ENCODE measurements around the gene SPECC1.
"Not testable (repeated sequence)": the region's sequence is repeated elsewhere in the genome, so short reads cannot be mapped to it uniquely, and the experiment has no call there.

SPECC1 gene

DNA sequence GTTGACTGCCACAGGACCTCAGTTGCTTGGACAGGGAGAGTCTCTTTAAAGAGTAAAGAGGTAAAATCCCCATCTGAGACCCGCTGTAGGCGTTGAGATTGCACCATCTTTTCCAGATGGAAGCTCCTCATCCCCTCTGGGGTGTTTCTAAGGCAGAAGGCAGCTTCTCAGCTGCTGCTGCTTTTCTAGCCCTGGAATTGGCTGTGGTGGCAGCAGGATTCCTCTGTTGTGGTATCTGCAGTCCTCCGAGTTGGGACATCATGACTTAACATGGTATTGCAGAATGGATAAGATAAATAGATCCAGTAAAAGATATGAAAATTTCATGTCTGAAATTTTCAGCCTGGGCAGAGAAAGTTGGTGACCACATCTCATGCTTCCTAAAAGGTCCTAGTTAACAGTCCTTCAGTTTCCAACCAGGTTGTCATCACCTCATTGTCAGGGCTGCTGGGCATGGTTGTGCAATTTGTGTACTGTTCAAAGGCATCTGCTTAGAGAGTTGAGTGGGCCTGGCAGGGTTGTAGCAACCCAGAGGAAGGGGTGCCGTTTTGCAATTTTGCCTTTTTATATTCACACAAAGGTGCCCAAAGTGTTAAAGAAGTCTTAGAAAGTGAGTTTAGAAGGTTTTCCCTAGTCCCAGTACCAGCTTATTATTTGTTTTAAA lies 150.4 kb downstream of the SPECC1 start:
- no peak overlapping the region for H3K27ac ChIP-seq (ENCODE audit: low read depth, low read length)
- TF ChIP-seq, protein P1, sequence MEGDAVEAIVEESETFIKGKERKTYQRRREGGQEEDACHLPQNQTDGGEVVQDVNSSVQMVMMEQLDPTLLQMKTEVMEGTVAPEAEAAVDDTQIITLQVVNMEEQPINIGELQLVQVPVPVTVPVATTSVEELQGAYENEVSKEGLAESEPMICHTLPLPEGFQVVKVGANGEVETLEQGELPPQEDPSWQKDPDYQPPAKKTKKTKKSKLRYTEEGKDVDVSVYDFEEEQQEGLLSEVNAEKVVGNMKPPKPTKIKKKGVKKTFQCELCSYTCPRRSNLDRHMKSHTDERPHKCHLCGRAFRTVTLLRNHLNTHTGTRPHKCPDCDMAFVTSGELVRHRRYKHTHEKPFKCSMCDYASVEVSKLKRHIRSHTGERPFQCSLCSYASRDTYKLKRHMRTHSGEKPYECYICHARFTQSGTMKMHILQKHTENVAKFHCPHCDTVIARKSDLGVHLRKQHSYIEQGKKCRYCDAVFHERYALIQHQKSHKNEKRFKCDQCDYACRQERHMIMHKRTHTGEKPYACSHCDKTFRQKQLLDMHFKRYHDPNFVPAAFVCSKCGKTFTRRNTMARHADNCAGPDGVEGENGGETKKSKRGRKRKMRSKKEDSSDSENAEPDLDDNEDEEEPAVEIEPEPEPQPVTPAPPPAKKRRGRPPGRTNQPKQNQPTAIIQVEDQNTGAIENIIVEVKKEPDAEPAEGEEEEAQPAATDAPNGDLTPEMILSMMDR (IDR thresholded peaks at IDR 0.05; ENCODE audit: low read depth, low read length, poor library complexity, severe bottlenecking) = no peak
- TF ChIP-seq EZH2phosphoT487 (IDR thresholded peaks at IDR 0.05; ENCODE audit: borderline replicate concordance, low read length) = no peak
- H3K4me3 ChIP-seq (ENCODE audit: low read length) = no peak overlapping the region
- no peaks in the 10 kb centered on the region for H3K79me2 ChIP-seq (ENCODE audit: control insufficient read depth, low read length)
- no peaks in the 10 kb centered on the region for H4K20me1 ChIP-seq (ENCODE audit: control insufficient read depth, insufficient read depth, low read depth, low read length)
- no peaks in the 10 kb centered on the region for H3K9me2 ChIP-seq (replicated peaks; ENCODE audit: control insufficient read depth, low read length)
- no peak overlapping the region for H3K4me2 ChIP-seq (ENCODE audit: low read length)
- no peaks in the 10 kb centered on the region for H3K36me3 ChIP-seq (ENCODE audit: control insufficient read depth, low read length)
- H3K4me1 ChIP-seq (ENCODE audit: control insufficient read depth, low read length) = peaks cover 17% of the 10 kb centered on the region
- no peaks in the 10 kb centered on the region for H3K9me3 ChIP-seq (ENCODE audit: control insufficient read depth, insufficient read depth, low read length)
- H3K27me3 ChIP-seq (ENCODE audit: control insufficient read depth, low read length) = peaks cover 44% of the 10 kb centered on the region
- H3F3A ChIP-seq (ENCODE audit: control insufficient read depth, insufficient read depth) = no peaks in the 10 kb centered on the region

DNA sequence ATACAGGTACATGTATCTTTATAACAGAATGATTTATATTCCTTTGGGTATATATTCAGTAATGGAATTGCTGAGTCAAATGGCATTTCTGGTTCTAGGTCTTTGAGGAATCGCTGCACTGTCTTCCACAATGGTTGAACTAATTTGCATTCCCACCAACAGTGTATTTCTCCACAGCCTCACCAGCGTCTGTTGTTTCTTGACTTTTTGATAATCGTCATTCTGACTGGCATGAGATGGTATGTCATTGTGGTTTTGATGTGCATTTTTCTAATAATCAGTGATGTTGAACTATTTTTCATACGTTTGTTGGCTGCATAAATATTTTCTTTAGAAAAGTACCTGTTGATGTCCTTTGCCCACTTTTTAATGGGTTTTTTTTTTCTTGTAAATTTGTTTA lies 156.4 kb downstream of the SPECC1 start:
- H3K27me3 ChIP-seq (ENCODE audit: control insufficient read depth, low read length); H3K9me3 ChIP-seq (ENCODE audit: control insufficient read depth, insufficient read depth, low read length); H3K27ac ChIP-seq (ENCODE audit: low read depth, low read length); H3F3A ChIP-seq (ENCODE audit: control insufficient read depth, insufficient read depth); H3K4me2 ChIP-seq (ENCODE audit: low read length); H3K36me3 ChIP-seq (ENCODE audit: control insufficient read depth, low read length); H3K79me2 ChIP-seq (ENCODE audit: control insufficient read depth, low read length); H3K9me2 ChIP-seq (replicated peaks; ENCODE audit: control insufficient read depth, low read length); H3K4me3 ChIP-seq (ENCODE audit: low read length); H4K20me1 ChIP-seq (ENCODE audit: control insufficient read depth, insufficient read depth, low read depth, low read length); H3K4me1 ChIP-seq (ENCODE audit: control insufficient read depth, low read length): not testable (repeated sequence)

DNA sequence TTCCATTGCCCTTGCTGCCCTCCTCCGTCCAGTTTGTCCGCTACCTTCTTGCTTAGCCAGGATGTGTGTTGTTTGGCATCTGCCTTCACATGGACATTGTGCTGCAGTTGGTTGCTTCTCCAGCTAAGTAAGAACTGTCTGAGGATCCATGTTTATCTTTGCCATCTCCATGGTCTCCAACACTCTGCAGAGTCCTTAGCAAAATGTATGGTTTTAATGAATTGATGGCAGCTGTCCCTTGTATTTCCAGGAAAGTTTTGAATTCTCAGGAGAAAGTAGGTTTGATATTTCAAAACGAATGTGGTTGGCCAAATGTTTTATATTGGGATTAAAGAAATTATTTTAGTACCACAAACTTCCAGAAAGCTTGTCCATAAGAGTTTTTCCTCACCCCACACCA lies 160.9 kb downstream of the SPECC1 start:
- Histone ChIP-seq H3K36me3 (ENCODE audit: control insufficient read depth, low read length) (no peaks in the 10 kb centered on the region), H3K27ac (ENCODE audit: low read depth, low read length) (no peak overlapping the region), H3F3A (ENCODE audit: control insufficient read depth, insufficient read depth) (no peaks in the 10 kb centered on the region), H4K20me1 (ENCODE audit: control insufficient read depth, insufficient read depth, low read depth, low read length) (no peaks in the 10 kb centered on the region), H3K9me2 (replicated peaks; ENCODE audit: control insufficient read depth, low read length) (no peaks in the 10 kb centered on the region), H3K4me2 (ENCODE audit: low read length) (no peak overlapping the region), H3K27me3 (ENCODE audit: control insufficient read depth, low read length) (peaks cover 8% of the 10 kb centered on the region; the same call in 1 of the 2 replicates), H3K9me3 (ENCODE audit: control insufficient read depth, insufficient read depth, low read length) (no peaks in the 10 kb centered on the region), H3K79me2 (ENCODE audit: control insufficient read depth, low read length) (no peaks in the 10 kb centered on the region), H3K4me1 (ENCODE audit: control insufficient read depth, low read length) (no peaks in the 10 kb centered on the region), H3K4me3 (ENCODE audit: low read length) (no peak overlapping the region)
- TF ChIP-seq EZH2phosphoT487 (IDR thresholded peaks at IDR 0.05; ENCODE audit: borderline replicate concordance, low read length) = no peak
- TF ChIP-seq, protein P1 (IDR thresholded peaks at IDR 0.05; ENCODE audit: low read depth, low read length, poor library complexity, severe bottlenecking) = no peak

DNA sequence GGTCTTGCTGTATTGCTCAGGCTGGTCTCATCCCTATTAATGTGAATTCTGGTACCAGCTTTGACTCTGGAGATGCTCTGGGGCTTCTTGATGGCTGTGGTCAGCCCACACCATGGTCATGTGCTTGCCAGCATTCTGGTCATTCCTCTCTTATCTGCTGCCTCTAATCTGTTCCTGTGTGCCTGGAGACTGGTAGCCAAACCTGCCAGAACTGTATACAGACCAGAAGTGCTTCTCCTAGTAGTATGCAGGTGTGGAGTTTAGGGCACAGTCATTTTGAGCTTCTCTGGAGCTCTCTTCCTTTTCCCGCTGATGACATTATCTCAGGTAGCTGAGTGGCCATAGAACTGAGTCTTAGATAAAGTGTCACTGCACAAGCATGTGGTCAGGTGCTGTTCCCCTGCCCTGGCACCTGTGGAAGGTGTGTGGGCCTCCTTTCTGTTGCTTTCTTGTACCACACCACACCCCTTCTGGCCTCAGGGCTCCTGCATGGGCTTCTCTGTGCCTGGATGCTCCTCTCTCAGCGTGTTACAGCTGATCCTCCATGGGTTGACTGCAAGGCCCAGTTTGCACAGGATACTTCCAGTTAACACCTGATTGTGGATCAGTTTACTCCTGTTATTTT lies 162.7 kb downstream of the SPECC1 start:
- H3F3A ChIP-seq (ENCODE audit: control insufficient read depth, insufficient read depth) = no peaks in the 10 kb centered on the region
- no peaks in the 10 kb centered on the region for H3K9me2 ChIP-seq (replicated peaks; ENCODE audit: control insufficient read depth, low read length)
- H3K27me3 ChIP-seq (ENCODE audit: control insufficient read depth, low read length) = peaks cover 8% of the 10 kb centered on the region
- no peak overlapping the region for H3K4me3 ChIP-seq (ENCODE audit: low read length)
- no peaks in the 10 kb centered on the region for H4K20me1 ChIP-seq (ENCODE audit: control insufficient read depth, insufficient read depth, low read depth, low read length)
- H3K36me3 ChIP-seq (ENCODE audit: control insufficient read depth, low read length) = no peaks in the 10 kb centered on the region
- no peak overlapping the region for H3K4me2 ChIP-seq (ENCODE audit: low read length)
- H3K4me1 ChIP-seq (ENCODE audit: control insufficient read depth, low read length) = no peaks in the 10 kb centered on the region
- no peaks in the 10 kb centered on the region for H3K79me2 ChIP-seq (ENCODE audit: control insufficient read depth, low read length)
- no peaks in the 10 kb centered on the region for H3K9me3 ChIP-seq (ENCODE audit: control insufficient read depth, insufficient read depth, low read length)
- H3K27ac ChIP-seq (ENCODE audit: low read depth, low read length) = no peak overlapping the region
- TF ChIP-seq, protein P1 (IDR thresholded peaks at IDR 0.05; ENCODE audit: low read depth, low read length, poor library complexity, severe bottlenecking) = no peak
- TF ChIP-seq EZH2phosphoT487 (IDR thresholded peaks at IDR 0.05; ENCODE audit: borderline replicate concordance, low read length) = no peak
